AG10803 (cell line): ENCODE measurements around the gene LCN1.
A peak's percentile ranks its signal among the peaks of the same experiment; 100 is the strongest.

Experiments used
- DNase-seq: peaks from one replicate; pipeline ENCODE4 v3.0.0; 2010; ENCODE audit warnings: low read depth
- H3K4me3 ChIP-seq: 2 replicates; pipeline ENCODE4 v1.5.1; 2011; ENCODE audit warnings: mild to moderate bottlenecking, low read length, control low read depth
- TF ChIP-seq, protein P1 (sequence below): conservative IDR thresholded peaks from 2 replicates; pipeline ENCODE4 v1.5.1; 2011; ENCODE audit warnings: mild to moderate bottlenecking, low read length, control low read depth, inconsistent platforms

The LCN1 gene

DNA sequence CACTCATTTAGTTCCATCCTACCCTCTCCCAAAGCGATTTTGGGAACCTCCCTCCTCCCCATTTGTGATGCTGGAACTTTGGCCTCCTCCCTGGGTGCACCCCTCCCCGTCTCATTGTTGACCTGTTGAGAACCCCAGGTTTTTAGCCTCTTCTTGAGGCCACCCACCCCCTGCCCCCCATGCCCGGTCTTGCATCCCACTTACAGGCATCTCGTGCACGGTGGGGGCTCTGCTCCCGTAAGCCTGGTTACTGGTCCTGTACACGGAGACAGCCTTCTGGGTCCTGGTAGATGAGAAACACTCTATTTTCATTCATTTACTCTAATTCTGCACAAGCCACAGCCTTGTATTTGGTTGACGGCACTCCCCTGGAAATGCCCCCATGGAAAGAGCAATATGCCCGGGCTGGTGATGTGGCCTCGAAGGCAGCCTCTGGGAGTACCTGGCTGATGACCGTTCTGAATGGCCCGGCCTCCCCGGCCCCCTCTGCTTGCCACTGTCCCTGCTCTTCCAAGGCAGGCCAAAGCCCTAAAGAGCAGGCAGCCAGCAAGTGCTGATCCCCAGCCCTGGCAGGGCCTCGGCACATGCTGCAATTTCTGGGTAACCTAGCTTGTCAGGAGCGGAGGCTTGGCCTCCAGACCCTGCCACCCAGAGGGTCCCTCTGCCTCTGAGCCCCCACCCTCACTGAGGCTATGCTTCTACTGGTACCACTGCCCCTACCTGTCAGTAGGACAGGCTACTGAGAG lies 22.7 kb upstream of the LCN1 start:
- no peak for DNase-seq
- H3K4me3 ChIP-seq = no peak overlapping the region
- TF ChIP-seq, protein P1, sequence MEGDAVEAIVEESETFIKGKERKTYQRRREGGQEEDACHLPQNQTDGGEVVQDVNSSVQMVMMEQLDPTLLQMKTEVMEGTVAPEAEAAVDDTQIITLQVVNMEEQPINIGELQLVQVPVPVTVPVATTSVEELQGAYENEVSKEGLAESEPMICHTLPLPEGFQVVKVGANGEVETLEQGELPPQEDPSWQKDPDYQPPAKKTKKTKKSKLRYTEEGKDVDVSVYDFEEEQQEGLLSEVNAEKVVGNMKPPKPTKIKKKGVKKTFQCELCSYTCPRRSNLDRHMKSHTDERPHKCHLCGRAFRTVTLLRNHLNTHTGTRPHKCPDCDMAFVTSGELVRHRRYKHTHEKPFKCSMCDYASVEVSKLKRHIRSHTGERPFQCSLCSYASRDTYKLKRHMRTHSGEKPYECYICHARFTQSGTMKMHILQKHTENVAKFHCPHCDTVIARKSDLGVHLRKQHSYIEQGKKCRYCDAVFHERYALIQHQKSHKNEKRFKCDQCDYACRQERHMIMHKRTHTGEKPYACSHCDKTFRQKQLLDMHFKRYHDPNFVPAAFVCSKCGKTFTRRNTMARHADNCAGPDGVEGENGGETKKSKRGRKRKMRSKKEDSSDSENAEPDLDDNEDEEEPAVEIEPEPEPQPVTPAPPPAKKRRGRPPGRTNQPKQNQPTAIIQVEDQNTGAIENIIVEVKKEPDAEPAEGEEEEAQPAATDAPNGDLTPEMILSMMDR = no peak

DNA sequence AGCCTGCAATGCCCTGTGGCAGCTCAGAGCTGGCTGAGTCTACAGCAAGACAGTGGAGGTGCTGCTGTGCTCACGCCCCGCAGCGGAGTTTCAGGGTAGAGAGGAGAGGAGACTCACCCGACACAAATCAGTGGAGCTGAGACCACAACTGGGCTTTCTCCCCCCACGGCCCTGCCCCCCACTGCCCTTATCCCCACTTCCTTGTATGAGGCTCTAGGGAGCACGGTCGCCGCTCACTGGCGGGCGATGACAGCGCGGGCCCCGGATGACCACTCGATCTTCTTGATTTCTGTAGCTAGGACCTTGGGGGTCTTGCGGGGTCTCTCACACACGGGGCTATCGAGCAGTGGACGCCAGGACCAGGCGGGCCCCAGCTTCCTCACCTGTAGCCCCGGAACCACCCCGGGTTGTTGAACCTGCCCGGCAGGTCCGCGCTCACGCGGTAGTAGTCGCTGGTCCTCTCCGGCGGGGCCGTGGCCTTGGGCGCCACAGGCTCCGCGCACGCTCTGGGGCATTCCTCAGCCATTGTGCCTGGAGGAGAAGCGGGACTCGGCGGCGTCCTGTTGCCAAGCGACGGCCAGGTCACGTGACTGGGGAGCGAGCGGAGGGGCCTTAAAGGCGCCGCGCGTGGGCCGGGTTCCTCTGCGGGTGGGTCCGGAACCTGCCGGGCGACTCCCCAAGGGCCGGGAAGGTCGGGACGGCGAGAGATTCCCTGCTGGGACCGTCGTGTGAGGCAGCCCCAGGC lies 21.7 kb upstream of the LCN1 start:
- DNase-seq = peak; percentile 86
- TF ChIP-seq, protein P1 = no peak
- peak overlapping the region; percentile 80 for H3K4me3 ChIP-seq

DNA sequence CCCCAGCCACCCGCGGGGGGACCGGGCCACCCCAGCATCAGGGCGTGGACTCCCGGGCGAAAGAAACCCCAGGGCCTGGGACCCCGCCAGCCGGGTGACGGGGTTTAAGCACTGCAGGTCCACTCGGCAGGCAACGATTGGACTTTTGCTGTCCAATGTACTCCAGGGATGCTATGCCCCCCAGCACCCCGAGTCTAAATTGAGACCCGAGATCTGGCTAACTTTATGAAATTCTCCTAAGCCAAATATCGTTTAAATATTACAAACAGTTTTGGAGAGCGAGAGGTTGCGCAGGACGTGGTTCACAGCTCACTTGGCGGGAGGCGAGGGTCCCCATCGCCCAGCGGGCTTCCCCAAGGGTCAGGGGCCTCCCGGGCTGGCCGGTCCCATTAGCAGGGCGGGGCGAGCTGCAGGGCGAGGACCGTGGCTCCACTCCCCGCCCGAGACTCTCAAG lies 21.1 kb upstream of the LCN1 start:
- TF ChIP-seq, protein P1 = no peak
- DNase-seq = no peak
- peak overlapping the region; percentile 80 for H3K4me3 ChIP-seq

DNA sequence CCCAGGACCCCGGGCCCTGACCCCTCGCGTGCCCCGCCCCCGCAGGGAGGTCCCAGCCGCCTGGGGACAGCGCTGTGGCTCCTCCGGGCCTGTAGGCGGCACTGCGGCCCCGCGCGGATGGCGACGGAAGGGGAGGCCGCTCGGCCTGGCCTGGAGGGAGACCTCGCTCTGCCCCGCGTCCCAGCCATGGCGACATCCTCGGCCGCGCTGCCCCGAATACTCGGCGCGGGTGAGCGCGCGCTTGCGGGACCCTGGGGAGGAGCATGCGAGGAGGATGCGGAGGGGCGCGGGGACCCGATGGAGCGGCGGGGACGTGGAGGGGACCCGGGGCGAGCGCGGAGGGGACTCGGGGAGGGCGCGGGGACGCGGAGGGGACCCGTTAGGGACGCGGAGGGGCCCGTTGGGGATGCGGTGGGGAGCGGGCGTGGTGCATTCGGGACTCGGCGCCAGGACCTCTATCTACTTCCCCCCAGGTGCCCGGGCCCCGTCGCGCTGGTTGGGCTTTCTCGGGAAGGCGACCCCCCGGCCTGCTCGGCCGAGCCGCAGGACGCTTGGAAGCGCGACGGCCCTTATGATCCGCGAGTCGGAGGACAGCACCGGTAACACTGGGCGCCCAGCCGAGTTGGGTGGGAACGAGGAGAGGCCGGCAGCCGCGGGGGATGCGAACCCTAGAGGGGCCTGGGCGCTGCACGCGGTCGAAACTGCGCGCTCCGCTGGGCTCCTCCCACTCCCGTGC lies 20.5 kb upstream of the LCN1 start, which contains the start of gene MRPS2:
MRPS2 (plus strand) TSS at position 158 of the 736 bp plus-strand sequence; CDS start at position 187, 29 bp downstream.
- TF ChIP-seq, protein P1 = peak; percentile 62
- H3K4me3 ChIP-seq = peak within 1 kb of the TSS; percentile 80
- peak; percentile 88 for DNase-seq

DNA sequence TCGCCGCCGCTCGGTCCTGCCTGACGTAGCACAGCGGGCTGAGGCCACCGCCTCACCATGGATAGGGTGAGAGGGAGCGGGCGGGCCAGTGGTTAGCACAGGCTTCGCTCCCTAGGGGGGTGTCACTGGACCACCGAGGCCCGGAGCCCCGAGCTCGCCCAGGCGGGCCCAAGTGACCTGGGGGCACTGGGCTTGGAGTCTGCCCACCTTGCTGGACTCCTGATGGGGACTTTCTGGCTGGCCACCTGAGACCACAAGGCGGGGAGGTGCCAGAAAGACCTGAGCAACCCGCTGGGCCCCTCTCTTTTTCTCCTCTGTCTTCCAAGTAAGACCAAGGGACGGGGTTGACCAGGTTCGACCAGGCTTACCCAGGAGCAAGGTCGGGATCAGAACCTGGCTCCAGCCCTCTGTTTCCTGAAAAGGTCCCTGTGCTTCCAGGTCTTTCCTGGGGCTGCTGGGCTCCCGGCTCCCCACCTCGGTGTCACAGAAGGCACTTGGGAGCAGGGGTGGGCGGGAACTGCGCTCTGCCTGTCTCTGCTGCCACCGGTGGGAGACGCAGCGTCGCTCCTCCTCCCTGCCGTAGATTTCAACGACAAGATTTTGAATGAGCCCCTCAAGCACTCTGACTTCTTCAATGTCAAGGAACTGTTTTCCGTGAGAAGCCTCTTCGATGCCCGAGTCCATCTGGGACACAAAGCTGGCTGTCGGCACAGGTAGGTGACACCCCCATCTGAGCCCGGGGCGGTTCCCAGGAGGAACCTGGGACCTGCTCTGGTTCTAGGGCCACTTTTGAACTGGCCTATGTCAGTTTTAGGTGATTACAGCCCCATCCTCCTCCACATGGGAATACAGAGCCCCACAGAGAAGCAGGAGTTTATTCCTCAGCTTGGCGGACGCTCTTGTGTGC lies 19.7 kb upstream of the LCN1 start:
- TF ChIP-seq, protein P1 = no peak
- DNase-seq = peak; percentile 56
- peak overlapping the region; percentile 80 for H3K4me3 ChIP-seq

DNA sequence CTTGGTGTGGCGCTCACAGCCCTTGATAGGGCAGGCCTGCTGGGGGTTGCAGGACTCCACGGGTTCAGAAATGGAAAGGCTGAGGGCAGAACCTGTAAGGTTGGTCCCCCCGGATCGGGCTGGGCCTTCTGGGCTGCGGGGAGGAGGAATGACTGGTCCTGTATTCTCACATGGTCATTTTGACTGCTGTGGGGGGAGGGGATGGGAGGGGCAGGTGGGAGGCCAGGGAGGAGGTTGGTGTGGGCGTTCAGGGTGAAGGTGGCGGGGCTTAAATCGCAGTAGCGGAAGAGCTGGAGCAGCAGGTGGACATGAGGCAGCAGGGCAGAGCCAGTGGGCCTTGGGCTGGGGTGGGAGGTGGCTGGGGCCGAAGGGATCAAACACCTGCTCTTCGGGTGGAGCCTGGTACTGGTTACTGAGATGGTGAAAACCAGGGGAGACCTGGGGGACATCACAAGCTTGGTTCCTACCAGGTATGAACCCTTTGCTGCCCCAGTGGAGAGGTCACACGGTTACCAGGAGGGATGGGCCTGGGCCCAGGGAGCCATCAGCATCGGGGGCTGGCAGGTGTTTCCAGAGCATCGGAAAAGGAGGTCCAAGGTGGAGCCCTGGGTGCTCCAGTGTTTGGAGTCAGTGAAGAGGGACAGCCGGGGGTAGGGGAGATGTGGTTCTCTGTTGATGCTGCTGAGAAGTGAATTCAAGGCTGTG lies 18.9 kb upstream of the LCN1 start:
- DNase-seq = no peak
- TF ChIP-seq, protein P1 = no peak
- H3K4me3 ChIP-seq = no peak overlapping the region
